Endothelial cell (in vitro differentiated cells): Measurements from ENCODE around the gene CDKN1C. TPM values are rescaled to one million over a fixed set of nuclear protein-coding genes. Genes with fewer than 3 reads are reported as not detected.

Experiments used
- DNase-seq: peaks from one replicate; pipeline ENCODE4 v3.0.0; 2021; ENCODE audit warnings: low spot score
- H3K27ac Mint-ChIP-seq: one replicate; pipeline ENCODE4 v1.8.0; 2021; ENCODE audit warnings: mixed read lengths, inconsistent platforms; ENCODE audit not compliant: unreplicated experiment
- H3K27me3 Mint-ChIP-seq: one replicate; pipeline ENCODE4 v1.8.0; 2021; ENCODE audit warnings: mild to moderate bottlenecking, moderate library complexity, mixed read lengths, inconsistent platforms; ENCODE audit not compliant: unreplicated experiment
- H3K36me3 Mint-ChIP-seq: one replicate; pipeline ENCODE4 v1.8.0; 2021; ENCODE audit warnings: mild to moderate bottlenecking, low read depth, mixed read lengths, inconsistent platforms; ENCODE audit not compliant: unreplicated experiment
- H3K4me1 Mint-ChIP-seq: one replicate; pipeline ENCODE4 v1.8.0; 2021; ENCODE audit warnings: mild to moderate bottlenecking, mixed read lengths, inconsistent platforms; ENCODE audit not compliant: unreplicated experiment
- H3K4me3 Mint-ChIP-seq: one replicate; pipeline ENCODE4 v1.8.0; 2021; ENCODE audit warnings: mild to moderate bottlenecking, mixed read lengths, inconsistent platforms; ENCODE audit not compliant: unreplicated experiment
- H3K9me3 Mint-ChIP-seq: one replicate; pipeline ENCODE4 v1.8.0; 2021; ENCODE audit warnings: mixed read lengths, inconsistent platforms; ENCODE audit not compliant: unreplicated experiment
- CTCF ChIP-seq: fragments of 200-600 bp; sonication (generic); IDR thresholded peaks from one replicate; pipeline ENCODE4 v1.5.0; 2021; ENCODE audit warnings: antibody characterized with exemption; ENCODE audit not compliant: unreplicated experiment
- total RNA-seq: library from RNA; stranded (reverse); fragmentation: NEBNext Ultra II Directional; extraction: Animal tissue kit (Norgen Biotek cat#: 25700); gene quantifications from one replicate; pipeline ENCODE4 v1.2.1, GENCODE V29; 2021; ENCODE audit not compliant: unreplicated experiment

Gene CDKN1C
- total RNA-seq, 1 donor from 2014 or later: 25.3 TPM

- H3K9me3 Mint-ChIP-seq: peaks cover 9% of the 10 kb centered on the region
- no peak overlapping the region for H3K4me3 Mint-ChIP-seq
- no peak for DNase-seq
- H3K4me1 Mint-ChIP-seq: peaks cover 9% of the 10 kb centered on the region
- H3K27me3 Mint-ChIP-seq: peaks cover 7% of the 10 kb centered on the region
- no peak overlapping the region for H3K27ac Mint-ChIP-seq
- no peak for TF ChIP-seq CTCF
- no peaks in the 10 kb centered on the region for H3K36me3 Mint-ChIP-seq
Observed at GRCh38 chr11:2870969-2871680, 14.4 kb downstream of the CDKN1C start.

DNA sequence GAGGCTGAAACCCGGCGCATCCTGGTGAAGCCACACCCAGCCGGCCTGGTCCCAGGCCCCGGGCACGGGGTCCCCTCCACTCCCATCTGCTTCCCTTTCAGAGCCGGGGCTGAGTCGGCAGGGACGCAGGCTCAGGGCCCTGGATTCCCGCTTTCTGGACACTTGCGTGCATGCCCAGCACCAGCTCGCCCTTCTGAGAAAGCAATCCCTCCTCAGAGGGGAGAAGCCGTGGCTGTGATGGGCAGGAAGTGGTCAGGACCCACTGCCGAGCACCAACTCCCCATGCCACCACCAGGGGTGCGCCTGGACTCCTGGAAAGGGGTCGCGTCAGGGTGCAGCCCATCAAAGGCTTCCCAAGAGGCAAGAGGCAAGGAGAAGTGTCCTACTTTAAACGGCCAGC, 15.1 kb downstream of the CDKN1C start:
- Mint-ChIP-seq H3K9me3 (peaks cover 4% of the 10 kb centered on the region), H3K27ac (no peak overlapping the region), H3K36me3 (no peaks in the 10 kb centered on the region), H3K27me3 (peaks cover 7% of the 10 kb centered on the region), H3K4me1 (peaks cover 9% of the 10 kb centered on the region), H3K4me3 (no peak overlapping the region)
- TF ChIP-seq CTCF: peak; percentile 20
- no peak for DNase-seq

- no peak overlapping the region for H3K4me3 Mint-ChIP-seq
- H3K27ac Mint-ChIP-seq: no peak overlapping the region
Observed at GRCh38 chr11:2869561-2870427, 15.8 kb downstream of the CDKN1C start.

DNA sequence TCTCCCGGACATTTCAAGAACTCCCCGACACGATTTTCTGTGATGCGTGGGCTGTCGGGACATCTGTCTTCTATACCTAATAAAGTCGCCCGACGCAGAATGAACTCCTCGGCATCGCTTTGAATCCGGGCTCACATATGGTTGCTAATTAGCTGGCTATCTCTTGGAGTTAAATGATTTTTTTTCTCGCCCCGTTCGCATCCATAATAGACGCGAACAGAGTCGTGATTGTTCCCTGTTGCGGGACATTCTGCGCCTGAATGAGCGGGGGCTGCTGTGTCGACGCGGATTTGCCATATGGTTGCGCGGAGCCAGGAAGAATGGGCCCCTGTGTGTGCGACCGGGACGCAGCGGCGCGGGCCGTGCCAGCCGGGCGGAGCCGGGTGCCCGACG, 16.4 kb downstream of the CDKN1C start:
- Mint-ChIP-seq H3K4me1 (peaks cover 9% of the 10 kb centered on the region), H3K9me3 (no peaks in the 10 kb centered on the region), H3K4me3 (no peak overlapping the region), H3K36me3 (no peaks in the 10 kb centered on the region), H3K27ac (no peak overlapping the region), H3K27me3 (peaks cover 9% of the 10 kb centered on the region)
- DNase-seq: no peak
- TF ChIP-seq CTCF: no peak

More at GRCh38 chr11:2869561-2870427, 15.8 kb downstream of the CDKN1C start:
- no peak for TF ChIP-seq CTCF
- Mint-ChIP-seq H3K4me1 (peaks cover 9% of the 10 kb centered on the region), H3K27me3 (peaks cover 7% of the 10 kb centered on the region), H3K9me3 (peaks cover 4% of the 10 kb centered on the region), H3K36me3 (no peaks in the 10 kb centered on the region)
- no peak for DNase-seq
